Measurements from ENCODE around the gene BDH1. TPM values are rescaled to one million over a fixed set of nuclear protein-coding genes. Genes with fewer than 3 reads are reported as not detected.

BDH1 gene
- total and polyA plus RNA-seq, 2 of the 13 experiments (the other 11 are each of a cell fraction or from before 2014, with no cell fraction given): 21.2 to 71.9 TPM

DNA sequence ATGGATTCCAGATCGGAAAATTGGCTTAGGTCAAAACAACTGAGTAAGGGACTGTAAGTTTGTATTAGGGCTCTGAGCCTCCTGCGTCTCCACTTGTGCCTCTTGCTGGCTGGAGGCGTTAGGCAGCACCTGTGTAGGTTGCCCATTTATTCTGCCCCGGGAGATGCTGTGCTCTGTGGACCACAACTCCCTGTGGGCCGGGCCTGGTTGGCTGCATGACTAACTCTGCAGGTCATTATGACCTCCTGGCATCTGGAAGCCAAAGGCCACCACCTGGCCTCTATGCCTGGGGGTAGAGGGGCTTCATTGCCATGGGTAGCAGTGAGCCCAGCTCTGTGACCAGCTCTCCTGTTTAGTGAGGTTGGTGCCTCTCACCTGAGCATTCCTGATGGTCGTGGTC lies 36.0 kb upstream of the BDH1 start:
- H4K20me1 ChIP-seq (ENCODE audit: insufficient read depth, low read length): no peaks in the 10 kb centered on the region
- H3K4me1 ChIP-seq (ENCODE audit: insufficient read depth, low read length): peaks cover 98% of the 10 kb centered on the region
- no peaks in the 10 kb centered on the region for H3K27me3 ChIP-seq (ENCODE audit: control insufficient read depth in 1 of 2, insufficient read depth in 2 of 2, low read length in 2 of 2)
- in situ Hi-C loops (cut with HindIII; ENCODE audit: extremely low pct_ligation_motif_present, low pct_unique_long_range_greater_than_20kb): no loop called here
- 100% methylated on average over 5 of the region's 6 CpGs for WGBS (ENCODE audit: low lambda C conversion rate)
- no peaks in the 10 kb centered on the region for H3K36me3 ChIP-seq (replicated peaks in 1 of 2; ENCODE audit: control insufficient read depth in 1 of 2, insufficient read depth in 2 of 2, low read length in 2 of 2)
- H3K9me3 ChIP-seq (ENCODE audit: low read length): no peaks in the 10 kb centered on the region
- no TSS peak for BruUV-seq (replicated peaks)
- DNase-seq (ENCODE audit: low spot score) (no peak), ATAC-seq (no peak), FAIRE-seq (no peak)
- no peak overlapping the region for H2AFZ ChIP-seq (ENCODE audit: low read length)
- no peak for TF ChIP-seq NFE2 (CRISPR knock-in tag; IDR thresholded peaks at IDR 0.05)
- TF ChIP-seq, protein P1, sequence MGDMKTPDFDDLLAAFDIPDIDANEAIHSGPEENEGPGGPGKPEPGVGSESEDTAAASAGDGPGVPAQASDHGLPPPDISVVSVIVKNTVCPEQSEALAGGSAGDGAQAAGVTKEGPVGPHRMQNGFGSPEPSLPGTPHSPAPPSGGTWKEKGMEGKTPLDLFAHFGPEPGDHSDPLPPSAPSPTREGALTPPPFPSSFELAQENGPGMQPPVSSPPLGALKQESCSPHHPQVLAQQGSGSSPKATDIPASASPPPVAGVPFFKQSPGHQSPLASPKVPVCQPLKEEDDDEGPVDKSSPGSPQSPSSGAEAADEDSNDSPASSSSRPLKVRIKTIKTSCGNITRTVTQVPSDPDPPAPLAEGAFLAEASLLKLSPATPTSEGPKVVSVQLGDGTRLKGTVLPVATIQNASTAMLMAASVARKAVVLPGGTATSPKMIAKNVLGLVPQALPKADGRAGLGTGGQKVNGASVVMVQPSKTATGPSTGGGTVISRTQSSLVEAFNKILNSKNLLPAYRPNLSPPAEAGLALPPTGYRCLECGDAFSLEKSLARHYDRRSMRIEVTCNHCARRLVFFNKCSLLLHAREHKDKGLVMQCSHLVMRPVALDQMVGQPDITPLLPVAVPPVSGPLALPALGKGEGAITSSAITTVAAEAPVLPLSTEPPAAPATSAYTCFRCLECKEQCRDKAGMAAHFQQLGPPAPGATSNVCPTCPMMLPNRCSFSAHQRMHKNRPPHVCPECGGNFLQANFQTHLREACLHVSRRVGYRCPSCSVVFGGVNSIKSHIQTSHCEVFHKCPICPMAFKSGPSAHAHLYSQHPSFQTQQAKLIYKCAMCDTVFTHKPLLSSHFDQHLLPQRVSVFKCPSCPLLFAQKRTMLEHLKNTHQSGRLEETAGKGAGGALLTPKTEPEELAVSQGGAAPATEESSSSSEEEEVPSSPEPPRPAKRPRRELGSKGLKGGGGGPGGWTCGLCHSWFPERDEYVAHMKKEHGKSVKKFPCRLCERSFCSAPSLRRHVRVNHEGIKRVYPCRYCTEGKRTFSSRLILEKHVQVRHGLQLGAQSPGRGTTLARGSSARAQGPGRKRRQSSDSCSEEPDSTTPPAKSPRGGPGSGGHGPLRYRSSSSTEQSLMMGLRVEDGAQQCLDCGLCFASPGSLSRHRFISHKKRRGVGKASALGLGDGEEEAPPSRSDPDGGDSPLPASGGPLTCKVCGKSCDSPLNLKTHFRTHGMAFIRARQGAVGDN (CRISPR knock-in tag; IDR thresholded peaks at IDR 0.05): peak; percentile 14; the same call in 1 of the 2 replicates
- H3K4me2 ChIP-seq (ENCODE audit: low read depth, low read length): no peak overlapping the region
- POLR2A ChIA-PET: interaction anchor here (6.6 kb wide), 1 partner anchor 20 kb away, joined by 90 read pairs; no protein-coding TSS in a partner anchor
- H3K79me2 ChIP-seq (ENCODE audit: insufficient read depth, low read length): no peaks in the 10 kb centered on the region
- H3K27ac ChIP-seq (ENCODE audit: extremely low read length, insufficient read depth, low read length): peak overlapping the region; percentile 97
- H3K9ac ChIP-seq (ENCODE audit: insufficient read depth, low read depth, low read length): peak overlapping the region; percentile 31; the same call in 1 of the 2 replicates
- CTCF ChIA-PET (ENCODE audit: low intra/inter-chr PET ratio, low total read pairs): no interaction called here
- intact Hi-C loops (cut with micrococcal nuclease; ENCODE audit: unreplicated experiment): loop anchor here (2.0 to 5.0 kb wide), 2 partner anchors 19 to 40 kb away; no protein-coding TSS in a partner anchor
- H3K4me3 ChIP-seq (replicated peaks in 1 of 3; ENCODE audit: insufficient read depth in 1 of 3, low read depth in 2 of 3, low read length in 3 of 3): no peak overlapping the region
